Activated CD4-positive, alpha-beta T cell treated with anti-CD3 and anti-CD28 coated beads for 48 hours (primary cell): ENCODE results near the gene APCDD1L.

Source experiments
- DNase-seq: peaks from one replicate; pipeline ENCODE4 v3.0.0-alpha.2; 2020

Gene APCDD1L

DNA sequence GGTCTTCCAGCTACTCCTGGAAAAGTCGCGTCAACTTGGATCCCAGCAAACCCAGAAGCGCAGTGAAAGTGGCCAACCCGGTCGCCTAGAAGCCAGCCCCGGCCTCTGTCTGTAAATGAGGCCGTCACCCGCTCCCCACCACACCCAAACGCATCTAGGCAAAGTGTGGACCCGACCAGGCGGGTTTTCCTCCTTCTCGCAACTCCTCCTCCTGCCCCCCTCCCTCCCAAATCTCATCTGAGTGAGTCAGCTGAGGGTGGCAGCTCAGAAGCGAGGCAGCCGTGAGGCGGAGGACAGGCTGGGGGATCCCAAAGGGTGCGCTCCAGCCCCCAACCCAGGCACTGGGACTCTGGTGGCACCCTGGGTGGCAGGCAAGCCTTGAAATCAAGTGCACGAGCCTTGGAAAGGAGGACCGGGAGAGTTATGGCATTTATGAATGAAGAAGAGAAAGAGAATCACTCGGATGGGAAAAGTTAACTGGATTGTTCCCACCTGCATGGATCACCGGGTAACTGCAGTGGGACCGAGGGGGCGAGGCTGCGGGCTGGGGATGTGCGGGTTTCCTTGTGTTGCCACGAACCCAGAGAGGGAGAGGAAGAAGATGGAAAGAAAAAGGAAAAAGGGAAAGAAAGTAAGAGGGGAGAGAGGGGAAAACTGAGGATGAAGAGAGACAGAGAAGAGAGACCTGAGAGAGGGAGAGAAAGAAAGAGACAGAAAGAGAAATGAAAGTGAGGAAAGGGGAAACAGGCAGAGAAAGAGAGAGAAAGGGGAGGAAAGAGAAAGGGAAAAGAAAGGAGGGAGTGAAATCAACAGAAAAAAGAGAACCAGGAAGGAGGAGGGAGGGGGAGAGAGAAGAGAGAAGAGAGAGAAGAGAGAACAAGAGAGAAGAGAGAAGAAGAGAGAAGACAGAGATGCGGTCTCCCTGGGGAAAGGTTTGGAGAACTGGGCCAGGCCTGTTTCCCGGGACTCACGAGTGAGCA is at the start of gene APCDD1L:
Gene APCDD1L (minus strand): TSS at position 167 of the 980 bp plus-strand sequence. CDS start 692 bp downstream, outside the sequence.
- DNase-seq: no peak

- no peak for DNase-seq
Observed at GRCh38 chr20:58559368-58559729, 44.1 kb upstream of the APCDD1L start.

- DNase-seq: no peak
Observed at GRCh38 chr20:58558486-58559367, 43.5 kb upstream of the APCDD1L start.

DNA sequence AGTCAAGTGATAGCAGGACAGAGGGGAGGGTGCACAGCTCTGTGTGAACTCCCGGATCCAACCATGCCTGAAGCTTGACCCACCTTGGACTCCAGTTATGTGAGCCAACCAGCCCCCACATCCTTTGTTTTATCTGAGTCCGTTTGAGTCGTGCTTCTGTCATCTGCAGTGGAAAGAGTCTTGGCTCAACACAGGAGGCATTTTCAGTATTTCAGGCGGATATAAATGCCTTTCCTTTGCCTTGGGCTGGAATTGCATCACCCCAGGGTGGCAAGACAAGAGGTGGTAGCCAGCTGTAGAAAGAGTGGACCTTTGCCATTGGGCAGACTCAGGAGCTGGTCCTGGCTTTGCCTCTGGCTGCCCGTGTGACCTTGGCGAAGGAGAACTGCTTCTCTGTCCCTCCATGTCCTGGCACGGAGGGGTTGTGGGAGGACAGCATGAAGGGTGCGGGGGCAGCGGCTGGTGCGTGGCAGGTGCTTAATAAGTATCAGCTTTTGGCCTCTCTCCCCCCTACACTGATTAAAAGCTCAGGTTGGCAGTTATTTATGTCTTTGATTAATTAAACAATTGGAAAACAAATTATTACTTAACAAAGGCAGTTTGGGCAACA is 42.6 kb upstream of the APCDD1L start:
- no peak for DNase-seq

- no peak for DNase-seq
Observed at GRCh38 chr20:58556961-58557360, 41.8 kb upstream of the APCDD1L start.

DNA sequence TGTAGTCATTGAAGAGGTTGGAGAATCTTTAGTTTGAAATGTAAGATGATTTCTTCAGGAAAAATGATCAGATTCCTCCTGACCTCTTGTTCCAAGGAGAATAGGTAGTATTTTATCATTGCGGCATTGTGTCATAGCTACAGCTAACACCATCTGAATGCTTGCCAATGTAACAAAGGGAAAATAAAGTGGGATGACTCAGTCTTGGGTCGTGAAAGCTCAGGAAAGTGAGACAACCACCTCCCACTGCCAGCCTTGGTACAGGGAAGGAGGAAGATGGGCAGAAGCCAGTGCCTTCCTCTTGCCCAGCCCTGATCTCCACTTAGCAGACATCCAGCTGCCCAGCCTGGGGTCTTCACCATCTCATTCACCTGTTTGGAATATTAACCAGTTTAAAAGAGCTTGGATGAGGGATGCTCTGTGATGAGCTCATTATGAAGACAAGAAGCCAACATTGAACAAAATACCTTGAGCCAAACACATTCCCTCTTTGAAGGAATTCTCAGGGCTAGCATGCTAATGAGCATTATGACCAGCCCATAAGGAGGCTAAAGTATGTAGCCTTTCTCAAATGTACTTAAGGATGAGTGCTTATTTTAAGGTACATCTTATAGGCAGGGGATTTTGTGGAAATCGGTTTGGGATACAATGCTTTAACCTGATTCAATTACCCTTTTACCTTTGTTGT is 40.0 kb upstream of the APCDD1L start:
- no peak for DNase-seq

GRCh38 chr20:58554541-58554940 is 39.3 kb upstream of the APCDD1L start:
- no peak for DNase-seq

DNA sequence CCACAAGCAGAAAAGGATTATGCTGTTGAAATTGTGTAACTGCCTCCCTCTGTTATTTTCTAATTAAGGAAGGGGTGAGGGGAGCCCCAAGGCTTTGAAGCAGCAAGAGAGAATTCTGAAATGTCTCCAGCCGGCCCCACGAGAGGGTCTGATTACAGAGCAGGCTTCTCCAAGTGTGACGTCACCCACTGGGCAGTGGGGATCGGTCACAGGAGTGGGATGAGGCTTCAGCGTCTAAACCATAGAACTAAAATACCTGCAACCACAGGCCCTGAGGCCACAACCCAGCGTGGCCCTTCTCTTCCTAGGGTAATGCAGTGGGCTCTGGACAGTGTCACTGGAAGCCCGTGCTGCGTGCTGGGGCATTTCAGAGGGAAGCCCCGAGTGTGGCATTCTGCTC is 38.6 kb upstream of the APCDD1L start:
- DNase-seq: no peak

DNA sequence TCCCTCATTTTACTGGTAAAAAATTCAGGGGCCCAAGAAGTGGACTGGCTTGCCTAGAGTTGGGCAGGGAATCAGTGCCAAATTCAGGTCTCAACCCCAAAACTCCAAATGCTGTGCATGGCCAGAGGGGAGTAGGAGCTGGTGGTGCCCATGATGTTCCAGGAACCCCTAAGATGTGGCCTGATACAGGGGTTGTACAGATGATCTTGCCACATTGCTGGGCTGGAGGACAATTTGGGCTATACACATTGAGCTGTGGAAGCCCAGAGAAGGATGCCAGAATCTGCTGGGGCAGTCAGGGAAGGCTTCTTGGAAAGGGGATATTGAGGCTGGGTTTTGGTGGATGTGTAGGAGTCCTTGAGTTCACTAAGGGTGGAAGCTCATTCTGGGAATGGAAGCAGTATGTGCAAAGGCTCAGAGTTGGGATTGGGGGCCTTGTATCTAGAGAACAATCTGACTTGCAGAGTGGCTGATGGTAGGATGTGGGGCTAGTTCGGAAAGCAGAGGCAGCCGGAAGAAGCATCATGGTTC is 38.0 kb upstream of the APCDD1L start:
- DNase-seq: no peak

GRCh38 chr20:58552366-58552934 is 37.3 kb upstream of the APCDD1L start:
- DNase-seq: no peak

DNA sequence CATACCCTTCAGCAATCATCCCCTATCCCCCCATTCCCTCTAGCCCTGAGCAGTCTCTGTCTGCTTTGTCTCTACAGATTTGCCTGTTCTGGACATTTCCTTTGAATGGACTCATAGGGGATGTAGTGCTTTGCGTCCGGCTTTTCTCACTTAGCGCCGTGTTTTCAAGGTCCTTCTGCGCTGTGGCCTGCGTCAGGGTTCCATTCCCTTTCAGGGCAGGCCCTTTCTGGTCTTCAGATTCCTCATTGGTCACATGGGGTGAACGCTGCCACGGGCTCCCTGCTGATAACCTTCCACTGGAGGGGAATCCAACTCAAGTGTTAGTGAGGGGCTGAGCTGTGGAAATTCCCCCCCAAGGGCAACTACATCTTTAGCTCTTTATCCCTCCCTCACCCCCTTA is 36.4 kb upstream of the APCDD1L start:
- DNase-seq: no peak

DNA sequence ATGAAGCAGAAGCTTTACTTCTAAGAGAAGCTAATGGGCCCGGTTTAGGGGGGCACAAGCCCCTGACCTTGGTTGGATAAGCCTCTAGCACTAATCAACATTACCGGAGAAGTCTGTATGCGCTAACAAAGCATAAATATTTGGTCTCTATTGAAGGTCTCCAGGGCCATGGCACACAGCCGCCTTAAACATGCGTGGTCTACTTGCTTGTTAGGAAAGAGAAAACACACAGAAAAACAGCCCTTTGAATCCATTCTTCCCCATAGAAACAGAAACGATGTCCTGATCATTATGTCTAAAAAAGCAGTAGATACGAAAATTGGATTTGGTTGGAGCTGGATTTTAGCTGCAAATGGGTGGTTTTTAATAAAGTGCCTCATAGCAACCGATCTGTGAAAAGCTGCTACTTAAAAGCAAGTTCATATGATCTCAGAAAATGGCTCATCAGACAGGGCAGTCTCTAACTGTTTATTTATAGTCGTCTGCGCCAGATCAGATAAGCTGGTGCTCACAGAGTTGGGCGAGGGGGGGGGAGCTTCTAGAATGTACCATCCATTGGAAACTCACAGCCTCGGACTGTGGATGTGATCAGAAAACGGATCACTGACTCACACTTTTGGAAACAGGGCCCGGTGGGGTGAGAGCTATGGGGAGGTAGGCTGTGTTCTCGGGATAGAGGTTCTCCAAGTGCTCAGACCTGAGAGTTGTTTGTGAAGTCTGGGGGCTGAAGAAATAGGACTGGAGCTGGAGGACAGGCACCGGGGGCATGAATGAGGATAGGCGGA is 35.3 kb upstream of the APCDD1L start:
- DNase-seq: no peak

DNA sequence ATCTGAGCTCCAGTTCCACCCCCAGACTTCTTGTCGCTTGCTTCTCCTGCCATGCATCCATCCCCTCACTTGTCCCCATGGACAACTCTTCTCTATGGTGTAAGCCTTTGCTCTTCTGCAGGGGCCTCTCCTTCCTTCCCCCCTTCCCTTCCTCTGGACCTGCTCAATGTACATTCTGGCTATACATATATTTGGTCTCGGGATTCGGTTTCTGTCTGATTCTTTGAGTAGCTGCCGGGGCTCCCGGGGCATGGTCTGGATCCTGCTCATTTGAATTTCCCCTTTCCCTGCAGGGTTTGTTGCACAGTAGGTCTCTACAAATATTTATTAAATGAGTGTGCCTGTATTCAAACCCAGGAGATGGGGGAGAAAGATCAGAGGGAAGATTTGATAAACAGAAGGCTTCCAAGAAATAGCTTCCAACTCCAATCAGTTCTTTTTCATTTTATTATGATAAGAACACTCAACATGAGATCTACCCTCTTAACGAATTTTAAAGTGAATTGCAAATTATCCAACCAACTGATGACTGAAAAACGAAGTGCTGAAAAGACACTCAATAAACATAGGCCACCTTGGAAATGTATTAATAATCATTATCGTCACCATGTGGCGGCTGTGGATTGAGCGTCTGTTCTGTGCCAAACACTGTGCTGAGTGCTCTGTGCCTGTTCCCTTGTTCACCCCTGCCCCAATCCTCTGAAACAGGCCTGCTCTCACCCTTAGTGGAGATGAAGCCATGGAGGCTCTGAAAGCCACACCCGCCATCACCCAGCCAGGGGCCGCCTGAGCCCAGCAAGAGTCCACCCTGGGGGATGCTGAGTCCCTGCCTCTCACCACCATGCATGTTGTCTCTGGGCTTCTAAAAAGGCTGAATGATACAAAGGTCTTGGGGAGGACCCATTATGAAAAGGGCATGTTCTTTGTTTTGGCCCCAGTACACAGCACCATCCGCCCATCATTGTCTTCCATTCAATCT is 34.3 kb upstream of the APCDD1L start:
- no peak for DNase-seq

GRCh38 chr20:58547623-58548475 is 32.6 kb upstream of the APCDD1L start:
- DNase-seq: no peak

GRCh38 chr20:58546756-58547622 is 31.8 kb upstream of the APCDD1L start:
- DNase-seq: no peak

DNA sequence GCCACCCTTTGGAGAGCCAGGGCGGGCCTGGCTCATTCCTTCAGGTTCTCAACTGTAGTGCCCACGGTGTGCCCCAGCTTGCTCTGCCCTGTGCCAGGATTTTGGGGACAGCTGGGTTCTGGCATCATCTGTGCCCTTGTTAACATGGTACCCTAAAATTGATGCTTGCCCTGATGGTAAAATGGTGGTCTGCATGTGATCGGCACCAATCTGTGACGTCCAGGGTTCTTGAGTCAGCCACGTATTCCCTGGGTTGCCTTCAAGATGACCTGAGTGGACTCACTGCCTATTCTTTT is 31.2 kb upstream of the APCDD1L start:
- DNase-seq: no peak

- DNase-seq: no peak
Observed at GRCh38 chr20:58545565-58546415, 30.6 kb upstream of the APCDD1L start.
